K562 (cell line): Measurements from ENCODE around the gene SYNGR1. TPM values are rescaled to one million over a fixed set of nuclear protein-coding genes. Genes with fewer than 3 reads are reported as not detected.

Experiments
- BHLHE40 ChIP-seq: IDR thresholded peaks from 2 replicates; pipeline ENCODE4 v1.6.1; 2011; ENCODE audit warnings: low read length, improper control_type of control experiment
- CBX8 ChIP-seq: fragments of 200-600 bp; sonication (generic); IDR thresholded peaks from 2 replicates; pipeline ENCODE4 v1.6.1; 2012; ENCODE audit warnings: borderline replicate concordance, mixed run types, low read depth, mild to moderate bottlenecking, moderate library complexity, mixed read lengths, low read length, control low read depth, inconsistent platforms; ENCODE audit not compliant: poor library complexity, severe bottlenecking; ENCODE audit errors: extremely low read depth
- DNMT1 ChIP-seq: fragments of 450-650 bp; IDR thresholded peaks from 2 replicates; pipeline ENCODE4 v1.6.1; 2016; ENCODE audit warnings: antibody characterized with exemption, mild to moderate bottlenecking
- FOXJ2 ChIP-seq: fragments of 200-800 bp; sonication (Bioruptor generic); IDR thresholded peaks from 2 replicates; pipeline ENCODE4 v1.6.1; 2016; ENCODE audit warnings: missing genetic modification characterization, missing compliant biosample characterization
- HMBOX1 ChIP-seq: sonication (generic); IDR thresholded peaks from 2 replicates; pipeline ENCODE4 v1.6.1; 2016
- HNRNPL ChIP-seq: fragments of 200-400 bp; formaldehyde crosslinking; IDR thresholded peaks from 2 replicates; pipeline ENCODE4 v1.6.1; 2017; ENCODE audit warnings: low read depth, mild to moderate bottlenecking, low read length
- MCM2 ChIP-seq: fragments of 450-650 bp; IDR thresholded peaks from 2 replicates; pipeline ENCODE4 v1.6.1; 2017; ENCODE audit warnings: low read depth, mild to moderate bottlenecking
- MED1 ChIP-seq: sonication (generic); formaldehyde crosslinking; IDR thresholded peaks from 2 replicates; pipeline ENCODE4 v1.8.1; 2023; ENCODE audit warnings: missing genetic modification reagents, borderline replicate concordance
- MIER1 ChIP-seq: fragments of 450-650 bp; IDR thresholded peaks from 2 replicates; pipeline ENCODE4 v1.6.1; 2016; ENCODE audit warnings: antibody characterized with exemption, mild to moderate bottlenecking, low read depth
- NFRKB ChIP-seq: fragments of 450-650 bp; IDR thresholded peaks from 2 replicates; pipeline ENCODE4 v1.6.1; 2016; ENCODE audit warnings: low read depth
- NFYB ChIP-seq: IDR thresholded peaks from 2 replicates; pipeline ENCODE4 v1.6.1; 2011; ENCODE audit warnings: mild to moderate bottlenecking, moderate library complexity; ENCODE audit not compliant: insufficient read length; ENCODE audit errors: extremely low read depth
- POLR2H ChIP-seq: IDR thresholded peaks from 2 replicates; pipeline ENCODE4 v1.6.1; 2016; ENCODE audit warnings: missing genetic modification characterization, low read depth, mild to moderate bottlenecking, control low read depth, missing compliant biosample characterization, moderate library complexity
- POU5F1 ChIP-seq: fragments of 150-350 bp; IDR thresholded peaks from 2 replicates; pipeline ENCODE4 v1.6.1; 2014; ENCODE audit warnings: borderline replicate concordance, low read length, low read depth, mild to moderate bottlenecking; ENCODE audit not compliant: partially characterized antibody
- RBM15 ChIP-seq: fragments of 200-400 bp; formaldehyde crosslinking; IDR thresholded peaks from 2 replicates; pipeline ENCODE4 v1.6.1; 2018; ENCODE audit warnings: mild to moderate bottlenecking, low read length, moderate library complexity; ENCODE audit not compliant: insufficient read depth
- SAFB ChIP-seq: fragments of 200-400 bp; formaldehyde crosslinking; IDR thresholded peaks from 2 replicates; pipeline ENCODE4 v1.6.1; 2017; ENCODE audit warnings: low read depth, low read length, borderline replicate concordance
- TCF7L2 ChIP-seq: fragments of 150-350 bp; IDR thresholded peaks from 2 replicates; pipeline ENCODE4 v1.6.1; 2016; ENCODE audit warnings: low read depth, mild to moderate bottlenecking, low read length, moderate library complexity
- TEAD2 ChIP-seq: fragments of 450-650 bp; IDR thresholded peaks from 2 replicates; pipeline ENCODE4 v1.6.1; 2016; ENCODE audit warnings: missing genetic modification characterization, control low read depth, missing compliant biosample characterization
- TRIM28 ChIP-seq: fragments of 450-650 bp; IDR thresholded peaks from 2 replicates; pipeline ENCODE4 v1.6.1; 2017
- U2AF1 ChIP-seq: fragments of 200-400 bp; formaldehyde crosslinking; optimal IDR thresholded peaks from 2 replicates; pipeline ENCODE3; 2017; ENCODE audit warnings: mild to moderate bottlenecking, low read depth, low read length, moderate library complexity
- USF1 ChIP-seq: sonication (generic); formaldehyde crosslinking; IDR thresholded peaks from 2 replicates; pipeline ENCODE4 v1.9.0; 2022; ENCODE audit warnings: mild to moderate bottlenecking, missing genetic modification reagents
- ZBTB12 ChIP-seq: fragments of 250-450 bp; sonication (Bioruptor Pico); IDR thresholded peaks from 2 replicates; pipeline ENCODE4 v1.4.0; 2020
- ZBTB9 ChIP-seq: fragments of 450-650 bp; formaldehyde crosslinking; IDR thresholded peaks from 2 replicates; pipeline ENCODE4 v1.4.0; 2020; ENCODE audit warnings: mild to moderate bottlenecking, moderate library complexity
- ZKSCAN8 ChIP-seq: fragments of 200-800 bp; sonication (Bioruptor generic); IDR thresholded peaks from 2 replicates; pipeline ENCODE4 v1.6.1; 2016; ENCODE audit warnings: missing genetic modification characterization, missing compliant biosample characterization
- ZNF134 ChIP-seq: fragments of 250-450 bp; sonication (Bioruptor Pico); conservative IDR thresholded peaks from 2 replicates; pipeline ENCODE4 v1.4.0; 2020
- ZNF316 ChIP-seq: fragments of 450-650 bp; IDR thresholded peaks from 2 replicates; pipeline ENCODE4 v1.6.1; 2016
- ZNF584 ChIP-seq: fragments of 200-800 bp; sonication (Bioruptor generic); IDR thresholded peaks from 2 replicates; pipeline ENCODE4 v1.6.1; 2016; ENCODE audit warnings: low read depth, mild to moderate bottlenecking, missing genetic modification characterization, missing compliant biosample characterization
- ZNF696 ChIP-seq: fragments of 250-450 bp; sonication (Bioruptor Pico); conservative IDR thresholded peaks from 2 replicates; pipeline ENCODE4 v1.4.0; 2020; ENCODE audit warnings: mild to moderate bottlenecking, moderate library complexity
- polyA plus RNA-seq, 8 experiments: library from polyadenylated mRNA; depleted of rRNA in 4 of 8; stranded (reverse) in 5 of 8; unstranded in 3 of 8; fragments of >200 nt; fragmentation: Nextera tagmentation in 2 of 8; fragmentation: Illumina TruSeq in 1 of 8; extraction: Ambion mirVana in 2 of 8; extraction: Trizol in 1 of 8; gene quantifications; 2 replicates each; pipeline versions ENCODE4 v1.2.1 to v1.2.3, GENCODE V29; 2011 to 2014; ENCODE audit warnings: inconsistent platforms in 1 of 8, missing spikeins in 1 of 8
- total RNA-seq, 7 experiments: library from RNA; depleted of rRNA in 6 of 7; stranded (reverse); fragments of >200 nt in 6 of 7; fragmentation: Illumina TruSeq in 2 of 7; extraction: Trizol in 2 of 7; gene quantifications; 2 replicates each; pipeline versions ENCODE4 v1.2.1 to v1.2.3, GENCODE V29; 2011 to 2021; ENCODE audit warnings: low replicate concordance in 1 of 7

The SYNGR1 gene
- total and polyA plus RNA-seq, 9 of the 15 experiments (the other 6 are each of a cell fraction or from before 2014, with no cell fraction given) = 1.8 to 15.9 (median 5.5) TPM

GRCh38 chr22:39316440-39317083 lies 33.2 kb upstream of the SYNGR1 start (continued):
- TF ChIP-seq ZNF696 (CRISPR knock-in tag) = no peak
- TF ChIP-seq DNMT1 = no peak
- TF ChIP-seq BHLHE40 = peak; percentile 90
- no peak for TF ChIP-seq POU5F1
- no peak for TF ChIP-seq CBX8
- TF ChIP-seq HNRNPL = peak; percentile 37; the same call in 1 of the 2 replicates
- TF ChIP-seq TCF7L2 = no peak
- no peak for TF ChIP-seq NFYB
- no peak for TF ChIP-seq FOXJ2 (tag)
- TF ChIP-seq POLR2H = no peak; the same call in 1 of the 2 replicates
- TF ChIP-seq MCM2 = no peak
- TF ChIP-seq MED1 (CRISPR knock-in tag) = no peak
- no peak for TF ChIP-seq TRIM28
- TF ChIP-seq SAFB = no peak
- TF ChIP-seq ZBTB12 (CRISPR knock-in tag) = no peak
- no peak for TF ChIP-seq ZKSCAN8 (CRISPR knock-in tag)
- no peak for TF ChIP-seq ZNF584 (CRISPR knock-in tag)
- TF ChIP-seq U2AF1 = no peak
- TF ChIP-seq TEAD2 = no peak
- no peak for TF ChIP-seq NFRKB
- no peak for TF ChIP-seq ZNF316
- TF ChIP-seq MIER1 = no peak
- no peak for TF ChIP-seq ZBTB9
- no peak for TF ChIP-seq USF1 (CRISPR knock-in tag)
- TF ChIP-seq HMBOX1 = peak; percentile 19; the same call in 1 of the 2 replicates
- no peak for TF ChIP-seq RBM15
- no peak for TF ChIP-seq ZNF134
